SHP77 (cell line): ENCODE data around the gene SELL.
"Not testable (repeated sequence)": the region's sequence is repeated elsewhere in the genome, so short reads cannot be mapped to it uniquely, and the experiment has no call there.

Experiments used
- DNase-seq, 2 experiments: peaks; one replicate each; lab custom pipeline; 2025; lab: John Stamatoyannopoulos, UW

Gene SELL

DNA sequence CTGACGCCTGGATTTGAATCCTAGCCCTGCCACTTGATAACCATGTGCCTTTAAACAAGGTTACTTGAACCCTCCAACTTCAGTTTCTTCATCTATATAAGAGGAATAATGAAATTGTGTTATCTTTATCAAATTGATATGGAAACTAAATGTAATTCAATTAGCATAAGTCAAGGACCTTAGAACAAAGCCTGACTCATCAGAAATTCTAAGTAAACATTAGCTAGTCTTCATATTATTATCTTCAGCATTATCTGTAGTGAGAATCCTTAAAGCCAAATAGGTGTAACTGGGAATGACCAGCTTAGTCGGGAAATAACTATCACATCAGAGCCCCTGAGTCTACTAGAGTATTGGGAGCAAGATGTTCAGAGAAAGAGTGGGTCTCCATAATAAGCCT is 6.6 kb downstream of the SELL start:
- DNase-seq = no peak

DNA sequence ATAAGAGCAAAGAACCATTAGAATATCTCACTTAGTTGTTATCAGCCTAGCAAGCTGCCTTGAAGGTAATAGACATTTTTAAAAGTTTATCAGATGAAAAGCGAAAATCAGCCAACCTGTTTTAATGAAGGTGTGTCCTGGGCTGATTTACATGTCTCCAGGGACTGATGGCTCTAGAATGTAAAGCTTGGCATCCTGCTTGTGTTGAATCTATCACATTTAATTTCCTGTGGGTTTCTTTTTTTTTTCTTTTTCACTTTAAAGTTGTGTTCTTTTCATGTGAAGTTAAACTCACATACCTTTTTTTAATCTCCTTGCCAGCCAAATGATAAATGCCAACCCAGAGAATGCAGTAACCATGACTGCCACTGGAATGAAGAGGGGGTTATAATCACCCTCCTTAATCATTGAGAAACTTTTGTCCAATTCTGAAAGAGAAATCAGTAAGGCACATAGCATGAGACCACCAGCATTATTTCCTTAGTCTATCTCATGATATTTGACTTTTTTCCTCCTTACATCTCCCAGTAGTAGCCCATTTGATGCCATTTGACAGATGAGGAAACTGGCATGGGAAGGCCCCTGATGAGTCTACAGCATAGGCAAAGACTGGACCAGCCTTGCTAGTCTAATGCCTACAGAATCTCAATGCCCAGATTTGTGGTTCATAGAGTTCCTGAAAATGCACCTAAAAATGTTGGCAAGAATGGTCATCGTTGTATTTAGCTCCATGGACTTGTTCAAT is 10.0 kb downstream of the SELL start:
- DNase-seq = no peak

DNA sequence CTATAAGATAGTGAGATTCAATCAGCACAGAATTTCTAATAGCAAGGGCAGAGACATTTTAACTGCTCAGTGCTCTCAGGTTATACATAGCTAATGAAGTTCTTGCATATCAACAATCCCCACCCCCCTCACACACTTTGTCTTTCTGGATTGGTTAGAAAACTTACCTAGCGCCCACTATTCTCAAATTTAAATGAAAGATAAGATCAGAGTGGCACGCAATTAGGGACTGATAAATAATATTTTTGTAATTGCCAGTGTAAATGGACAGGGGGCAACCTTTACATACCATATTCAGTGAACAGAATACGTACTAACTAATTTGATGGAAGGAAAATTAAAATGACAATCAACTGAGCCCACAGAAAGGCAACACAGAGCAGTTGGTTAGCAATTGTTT is 11.7 kb downstream of the SELL start:
- no peak for DNase-seq

DNA sequence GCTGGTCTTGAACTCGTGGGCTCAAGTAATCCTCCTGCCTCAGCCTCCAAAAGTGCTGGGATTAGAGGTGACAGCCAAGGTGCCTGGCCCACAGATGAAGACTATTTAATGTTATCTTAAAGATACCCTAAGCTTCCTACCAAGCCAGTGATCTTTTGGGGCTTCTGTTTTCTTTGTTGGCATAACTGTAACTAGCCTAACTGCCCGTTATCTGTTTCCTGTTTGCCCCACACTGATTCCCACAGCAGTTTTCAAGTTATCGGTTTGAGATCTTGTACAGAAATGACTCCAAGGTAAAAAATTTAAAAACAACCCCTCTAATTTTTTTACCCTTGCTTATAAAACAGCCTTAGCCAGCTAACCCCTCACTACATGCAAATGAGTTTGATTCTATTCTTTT is 12.4 kb downstream of the SELL start:
- DNase-seq = no peak

DNA sequence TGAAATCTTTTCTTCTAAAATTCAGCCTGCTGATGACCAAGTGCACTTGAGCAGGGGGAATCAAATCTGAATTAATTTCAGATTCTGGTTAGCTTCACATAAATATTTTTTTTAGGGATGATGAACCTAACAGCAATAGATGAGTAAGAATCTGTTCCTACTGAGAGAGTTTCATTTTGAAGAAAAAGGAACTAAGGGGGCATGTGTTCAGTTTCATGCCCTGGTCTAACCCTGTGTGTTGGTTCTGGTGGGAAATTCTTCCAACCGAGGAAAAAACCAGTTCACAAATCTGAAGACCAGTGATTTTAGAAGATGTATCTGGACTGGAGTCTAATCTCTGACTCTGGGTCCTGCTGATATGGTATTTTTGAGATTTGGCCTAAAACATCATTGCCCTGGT is 13.7 kb downstream of the SELL start:
- no peak for DNase-seq

DNA sequence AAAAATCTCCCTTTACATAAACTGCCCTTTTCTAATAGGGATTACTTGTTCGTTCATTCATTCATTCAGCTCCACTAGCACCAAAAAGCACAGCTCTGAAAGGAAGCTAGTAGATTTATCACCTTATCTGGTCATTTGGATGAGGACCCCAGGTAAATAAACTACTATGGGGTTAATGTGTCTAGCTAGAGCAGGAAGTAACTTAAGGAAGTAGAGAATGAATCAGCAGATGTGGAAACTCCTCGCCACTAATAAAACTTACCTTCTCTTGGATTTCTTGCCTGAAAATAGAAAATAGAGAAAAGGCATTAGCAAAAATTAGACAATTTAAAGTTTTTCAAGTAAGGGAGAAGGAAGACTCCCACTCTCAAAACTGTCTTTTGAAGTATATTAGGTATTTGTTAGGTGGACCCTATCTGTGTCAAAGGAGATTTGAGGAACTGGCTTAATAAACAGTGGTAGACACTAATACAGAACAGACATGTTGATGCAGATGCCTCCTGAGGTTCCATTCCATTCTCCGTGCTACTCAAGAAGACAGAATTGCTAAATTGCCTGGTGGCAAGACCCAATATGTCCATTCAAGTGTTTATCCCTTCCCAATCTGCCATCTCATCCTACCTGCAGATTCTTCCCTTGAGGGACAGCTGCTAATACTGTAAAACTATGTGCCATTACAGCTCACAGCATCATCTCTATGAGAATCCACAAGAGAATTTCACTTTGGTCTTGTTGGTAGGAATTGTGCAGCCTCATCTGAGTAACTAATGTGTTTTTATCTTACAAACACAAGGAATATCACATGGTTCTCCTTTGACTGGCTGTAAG is 14.9 kb downstream of the SELL start:
- no peak for DNase-seq

DNA sequence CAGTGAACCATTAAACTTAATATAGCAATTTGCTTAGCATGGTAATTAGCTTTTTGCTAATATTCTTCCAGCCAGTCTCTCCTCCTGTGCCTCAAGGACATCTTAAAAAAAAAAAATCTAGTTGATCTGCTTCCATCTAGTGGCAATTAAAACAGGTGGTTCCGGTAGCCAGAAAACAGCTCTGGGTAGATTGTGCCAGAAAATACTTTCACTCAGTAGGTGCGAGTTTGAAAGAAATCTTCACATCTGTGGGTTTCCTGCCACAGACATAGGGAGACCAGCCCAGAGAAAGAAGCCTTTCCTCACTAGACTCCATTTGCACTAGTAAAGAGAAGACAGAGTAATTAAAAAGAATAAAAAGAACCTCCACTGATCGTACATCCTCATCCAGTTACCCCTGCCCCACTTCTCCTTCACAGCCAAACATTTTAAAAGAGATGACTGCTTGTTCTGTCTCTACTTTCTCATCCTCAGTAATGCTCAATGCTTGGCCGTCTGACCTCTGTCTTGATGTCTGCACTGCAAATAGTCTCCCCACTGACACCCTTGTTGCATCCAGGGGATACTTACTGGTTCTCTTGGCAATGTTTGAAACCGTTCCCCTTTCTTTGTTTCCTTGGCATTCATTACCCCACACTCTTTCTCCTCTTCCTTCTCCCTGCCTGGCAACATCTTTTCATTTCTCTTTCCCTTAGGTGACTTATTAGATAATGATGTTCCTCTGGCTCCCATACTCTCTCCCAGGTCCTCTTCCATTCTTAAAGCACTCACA is 16.9 kb downstream of the SELL start:
- DNase-seq = no peak

DNA sequence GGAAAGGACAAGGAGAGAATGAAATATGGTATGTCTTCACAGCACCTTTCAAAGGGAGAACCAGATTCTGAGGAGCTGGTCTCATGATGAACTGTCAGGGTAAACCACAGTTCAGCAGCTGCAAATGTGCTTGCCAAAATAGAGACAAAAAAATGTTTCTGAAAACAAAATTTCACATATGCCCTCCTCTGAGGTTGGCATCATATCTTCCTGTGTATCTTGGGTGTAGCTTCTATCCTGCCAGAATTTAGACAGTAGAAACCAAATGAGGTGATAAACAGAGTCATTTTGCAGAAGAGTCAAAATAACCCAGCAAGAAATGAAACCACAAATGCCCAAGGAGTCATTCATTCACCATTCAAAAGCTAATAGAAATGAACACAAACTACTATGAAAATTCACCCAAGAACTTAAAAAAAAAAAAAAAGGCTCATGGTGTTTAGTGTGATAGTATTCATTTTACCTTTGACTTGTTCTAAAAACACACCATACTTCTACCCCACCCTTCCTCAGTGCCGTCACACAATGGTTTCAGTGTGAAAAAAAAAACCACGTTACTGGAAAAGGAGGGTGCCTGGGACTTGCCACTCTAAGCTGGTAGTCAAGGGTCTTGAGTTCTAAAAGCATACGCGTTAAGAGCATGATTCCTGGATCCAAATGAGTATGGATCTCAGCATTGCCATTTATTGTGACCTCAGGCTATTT is 18.5 kb downstream of the SELL start:
- no peak for DNase-seq

DNA sequence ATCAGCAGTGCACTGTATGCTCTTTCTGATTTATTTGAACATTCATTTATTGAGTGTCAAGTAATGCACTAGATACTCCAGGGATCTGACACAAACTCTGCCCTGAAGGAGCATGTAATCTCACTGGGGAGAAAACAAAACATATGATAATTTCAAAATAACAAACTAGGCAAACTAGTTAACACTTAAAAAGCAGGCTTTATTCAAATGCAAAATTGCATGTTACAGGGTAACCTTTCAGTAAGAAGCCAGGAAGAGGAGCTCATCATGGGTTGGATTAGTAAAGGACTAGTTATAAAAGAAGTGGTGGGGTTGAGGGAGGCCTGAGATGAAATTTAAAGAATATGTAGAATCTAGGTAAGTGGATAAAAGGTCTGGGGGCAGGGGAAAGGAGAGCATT is 20.9 kb downstream of the SELL start:
- no peak for DNase-seq

DNA sequence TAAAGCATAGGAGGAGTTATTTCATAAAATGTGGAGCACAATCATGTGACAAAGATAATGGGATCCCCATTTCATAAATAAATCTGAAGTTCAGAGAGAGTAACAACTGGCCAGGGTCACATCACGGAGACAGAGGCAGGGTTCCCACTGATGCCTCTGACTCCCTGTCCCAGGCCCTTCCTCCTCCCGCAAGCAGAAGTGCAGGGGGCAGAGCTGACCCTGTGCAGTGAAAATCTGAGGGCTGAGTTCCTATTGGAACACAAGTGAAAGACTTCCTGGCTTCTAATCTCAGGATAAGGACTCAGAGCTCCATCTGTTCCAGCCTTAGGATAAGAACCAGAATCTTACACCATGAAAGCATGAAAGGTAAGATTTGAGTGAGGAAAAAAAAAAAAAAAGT is 22.0 kb downstream of the SELL start:
- no peak for DNase-seq

DNA sequence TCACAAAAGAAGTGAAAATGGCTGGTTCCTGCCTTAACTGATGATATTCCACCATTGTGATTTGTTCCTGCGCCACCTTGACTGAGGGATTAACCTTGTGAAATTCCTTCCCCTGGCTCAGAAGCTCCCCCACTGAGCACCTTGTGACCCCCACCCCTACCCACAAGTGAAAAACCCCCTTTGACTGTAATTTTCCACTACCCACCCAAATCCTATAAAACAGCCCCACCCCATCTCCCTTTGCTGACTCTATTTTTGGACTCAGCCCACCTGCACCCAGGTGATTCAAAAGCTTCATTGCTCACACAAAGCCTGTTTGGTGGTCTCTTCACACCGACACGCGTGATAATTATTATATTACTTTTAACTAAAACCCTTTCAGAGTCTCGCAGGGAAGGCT is 23.0 kb downstream of the SELL start:
- DNase-seq = not testable (repeated sequence)

DNA sequence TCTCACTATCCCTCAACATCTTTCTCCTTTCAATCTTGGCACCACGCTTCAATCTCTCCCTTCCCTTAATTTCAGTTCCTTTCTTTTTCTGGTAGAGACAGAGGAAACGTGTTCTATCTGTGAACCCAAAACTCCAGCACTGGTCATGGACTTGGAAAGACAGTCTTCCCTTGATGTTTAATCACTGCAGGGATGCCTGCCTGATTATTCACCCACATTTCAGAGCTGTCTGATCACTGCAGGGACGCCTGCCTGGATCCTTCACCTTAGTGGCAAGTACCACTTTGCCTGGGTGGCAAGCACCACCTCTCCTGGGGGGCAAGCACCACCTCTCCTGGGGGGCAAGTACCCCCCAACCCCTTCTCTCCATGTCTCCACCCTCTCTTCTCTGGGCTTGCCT is 27.8 kb downstream of the SELL start:
- DNase-seq = no peak

DNA sequence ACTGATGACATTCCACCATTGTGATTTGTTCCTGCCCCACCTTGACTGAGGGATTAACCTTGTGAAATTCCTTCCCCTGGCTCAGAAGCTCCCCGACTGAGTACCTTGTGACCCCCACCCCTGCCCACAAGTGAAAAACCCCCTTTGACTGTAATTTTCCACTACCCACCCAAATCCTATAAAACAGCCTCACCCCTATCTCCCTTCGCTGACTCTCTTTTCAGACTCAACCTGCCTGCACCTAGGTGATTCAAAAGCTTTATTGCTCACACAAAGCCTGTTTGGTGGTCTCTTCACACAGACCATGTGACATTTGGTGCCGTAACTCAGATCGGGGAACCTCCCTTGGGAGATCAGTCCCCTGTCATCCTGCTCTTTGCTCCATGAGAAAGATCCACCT is 28.3 kb downstream of the SELL start:
- DNase-seq = not testable (repeated sequence)

DNA sequence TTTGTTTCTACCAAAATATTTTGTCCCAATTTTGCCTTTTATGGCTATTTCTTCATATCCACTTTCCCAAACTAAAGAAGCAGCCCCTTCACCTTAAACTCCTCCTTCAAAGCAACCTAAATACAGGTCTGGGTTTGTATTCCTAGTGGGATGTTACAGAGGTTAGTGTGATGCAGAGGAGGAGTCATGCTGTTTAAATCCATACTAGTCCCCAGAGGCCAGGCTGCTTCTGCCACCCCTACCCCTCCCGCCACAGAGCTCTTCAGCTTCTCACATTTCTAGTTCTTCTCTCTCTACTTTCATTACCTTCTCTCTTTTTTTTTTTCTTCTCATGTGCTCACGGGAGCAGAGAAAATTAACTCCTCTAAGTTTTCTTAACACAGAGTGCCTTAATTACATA is 29.3 kb downstream of the SELL start:
- no peak for DNase-seq

DNA sequence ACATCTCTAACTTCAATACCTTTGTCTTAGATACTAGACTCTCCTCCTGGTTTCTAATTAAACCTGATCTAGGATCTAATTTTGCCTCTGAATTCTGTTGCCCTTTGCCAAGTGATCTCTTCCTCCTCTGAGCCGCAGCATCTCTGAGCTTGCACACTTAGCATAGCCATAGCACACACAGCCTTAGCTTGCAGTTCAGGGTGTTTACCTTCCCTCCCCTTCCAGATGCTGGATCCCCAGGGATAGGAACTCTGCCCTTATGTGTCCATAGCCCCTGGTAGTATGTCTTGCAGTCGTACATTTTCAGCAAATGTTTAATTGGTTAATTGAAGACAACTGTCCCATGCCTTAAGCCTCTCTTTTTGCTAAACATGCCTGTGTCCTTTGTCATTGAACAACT is 30.3 kb downstream of the SELL start:
- DNase-seq = no peak

DNA sequence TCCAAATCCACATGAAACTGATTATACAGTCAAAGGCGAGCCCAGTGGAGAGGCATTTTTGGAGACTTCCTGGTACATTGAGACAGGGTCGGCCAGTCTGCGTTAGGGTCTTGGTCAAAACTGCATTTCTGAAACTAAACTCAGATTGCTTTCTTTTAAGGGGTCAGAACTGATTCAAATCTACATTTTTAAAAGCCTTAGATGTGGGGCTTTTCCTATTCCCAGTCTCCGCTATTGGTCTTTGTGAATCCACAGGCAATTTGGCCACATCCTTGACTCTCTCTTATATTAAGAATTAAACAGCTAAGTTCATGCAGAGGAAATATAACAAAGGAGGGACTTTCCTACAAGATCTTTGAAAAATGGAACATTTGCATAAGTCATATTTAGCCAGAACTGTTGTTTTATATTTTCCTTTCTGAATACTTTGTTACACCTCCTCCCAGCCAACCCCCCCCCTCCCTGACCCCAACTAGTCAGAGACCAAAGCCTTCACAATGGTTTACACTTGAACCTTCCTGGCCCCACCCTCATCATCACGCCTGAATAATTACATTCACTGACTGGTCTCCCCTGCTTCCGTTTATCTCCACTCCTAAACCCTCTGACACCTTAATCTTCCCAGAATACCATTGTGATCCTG is 30.9 kb downstream of the SELL start:
- no peak for DNase-seq

DNA sequence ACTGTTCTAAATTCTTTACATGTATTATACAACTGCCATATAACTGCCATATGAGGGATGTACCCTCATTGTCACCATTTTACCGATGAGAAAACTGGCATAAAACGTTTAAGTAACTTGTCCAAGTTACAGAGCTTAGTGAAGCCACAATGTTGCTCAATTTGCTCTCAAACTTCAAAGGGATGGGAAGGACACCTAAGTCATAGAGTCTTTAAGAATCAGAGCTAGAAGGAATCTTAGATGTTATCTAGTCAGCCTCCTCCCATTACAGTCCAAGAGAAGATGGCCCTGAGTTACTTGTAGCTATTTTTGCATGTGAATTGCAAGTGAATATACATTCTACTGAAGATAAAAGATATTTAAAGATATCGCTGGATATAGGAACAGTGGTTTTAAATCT is 31.7 kb downstream of the SELL start:
- no peak for DNase-seq

DNA sequence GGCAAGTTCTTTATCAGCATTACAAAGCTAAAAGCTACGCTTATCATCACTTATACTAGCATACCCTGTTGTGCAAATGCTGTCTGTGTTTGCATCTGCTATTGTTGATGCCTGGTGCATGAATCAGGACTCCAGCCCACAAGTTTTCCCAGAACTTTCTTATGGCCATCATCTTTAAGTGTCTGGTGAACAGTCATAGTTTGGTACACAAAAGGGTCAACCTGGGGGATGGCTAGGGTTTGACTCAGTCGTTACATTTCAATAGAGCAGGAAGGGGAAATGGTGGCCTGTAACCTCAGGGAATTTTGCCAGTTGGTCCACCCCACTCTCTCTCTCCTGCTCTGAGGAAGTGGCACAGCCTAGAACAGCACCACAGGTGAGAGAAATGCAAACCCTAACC is 35.4 kb downstream of the SELL start:
- no peak for DNase-seq

DNA sequence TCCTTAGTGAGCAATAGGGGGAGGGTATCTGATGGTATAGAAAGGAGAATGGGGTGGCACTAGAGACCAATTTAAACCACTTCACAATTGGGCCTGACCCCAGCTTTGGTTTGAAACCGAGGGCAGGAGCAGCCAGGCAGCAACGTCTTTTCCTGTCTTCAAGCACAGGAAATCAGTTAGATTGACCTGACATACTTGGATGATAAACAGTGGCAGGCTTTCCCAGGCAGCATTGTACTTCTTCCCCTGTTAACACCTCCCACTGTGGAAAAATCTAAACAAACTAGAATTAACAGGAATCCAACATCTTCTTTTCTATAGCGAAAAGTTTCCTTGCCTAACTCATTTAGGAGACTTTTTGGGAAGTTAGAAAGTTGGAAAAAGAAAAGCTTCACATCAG is 40.6 kb downstream of the SELL start:
- DNase-seq = no peak

DNA sequence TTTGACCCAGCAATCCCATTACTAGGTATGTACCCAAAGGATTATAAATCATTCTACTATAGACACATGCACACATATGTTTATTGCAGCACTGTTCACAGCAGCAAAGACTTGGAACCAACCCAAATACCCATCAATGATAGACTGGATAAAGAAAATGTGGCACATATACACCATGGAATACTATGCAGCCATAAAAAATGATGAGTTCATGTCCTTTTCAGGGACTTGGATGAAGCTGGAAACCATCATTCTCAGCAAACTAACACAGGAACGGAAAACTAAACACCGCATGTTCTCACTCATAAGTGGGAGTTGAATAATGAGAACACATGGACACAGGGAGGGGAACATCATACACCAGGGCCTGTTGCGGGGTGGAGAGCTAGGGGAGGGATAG is 41.2 kb downstream of the SELL start:
- not testable (repeated sequence) for DNase-seq

DNA sequence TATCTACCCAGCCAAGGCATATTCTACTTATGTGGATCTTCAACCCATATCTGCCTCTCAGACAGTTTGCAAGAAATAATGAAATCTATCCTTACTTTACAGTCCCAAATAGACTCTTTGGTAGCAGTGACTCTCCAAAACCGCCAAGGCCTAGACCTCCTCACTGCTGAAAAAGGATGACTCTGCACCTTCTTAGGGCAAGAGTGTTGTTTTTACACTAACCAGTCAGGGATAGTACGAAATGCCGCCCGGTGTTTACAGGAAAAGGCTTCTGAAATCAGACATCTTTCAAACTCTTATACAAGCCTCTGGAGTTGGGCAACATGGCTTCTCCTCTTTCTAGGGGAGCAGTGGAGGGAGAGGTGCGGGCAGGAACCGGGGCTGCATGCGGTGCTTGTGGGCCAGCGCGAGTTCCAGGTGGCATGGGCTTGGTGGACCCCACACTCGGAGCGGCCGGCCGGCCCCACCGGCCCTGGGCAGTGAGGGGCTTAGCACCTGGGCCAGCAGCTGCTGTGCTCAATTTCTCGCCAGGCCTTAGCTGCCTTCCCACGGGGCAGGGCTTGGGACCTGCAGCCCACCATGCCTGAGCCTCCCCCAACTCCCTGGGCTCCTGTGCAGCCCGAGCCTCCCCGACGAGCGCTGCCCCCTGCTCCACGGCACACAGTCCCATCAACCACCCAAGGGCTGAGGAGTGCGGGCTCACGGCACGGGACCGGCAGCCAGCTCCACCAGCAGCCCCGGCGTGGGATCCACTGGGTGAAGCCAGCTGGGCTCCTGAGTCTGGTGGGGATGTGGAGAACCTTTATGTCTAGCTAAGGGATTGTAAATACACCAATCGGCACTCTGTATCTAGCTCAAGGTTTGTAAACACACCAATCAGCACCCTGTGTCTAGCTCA is 43.5 kb downstream of the SELL start:
- DNase-seq = not testable (repeated sequence)
